GM13976 (cell line): ENCODE data around the gene NANOS3.

Source experiments
- DNase-seq: peaks from one replicate; pipeline ENCODE4 v3.0.0; 2012; ENCODE audit warnings: low spot score
- CTCF ChIP-seq: IDR thresholded peaks from 2 replicates; pipeline ENCODE4 v1.5.1; 2012; ENCODE audit warnings: borderline replicate concordance, mild to moderate bottlenecking; ENCODE audit not compliant: insufficient read depth; ENCODE audit errors: extremely low read depth, missing control alignments, control extremely low read depth
- in situ Hi-C: fragments of 300-500 bp; cut with MboI; formaldehyde crosslinking; loops from one replicate; pipeline ENCODE4 v1.12.0; 2022; ENCODE audit warnings: low sequenced_read_pairs, mixed read lengths, inconsistent platforms; ENCODE audit not compliant: unreplicated experiment

The NANOS3 gene

DNA sequence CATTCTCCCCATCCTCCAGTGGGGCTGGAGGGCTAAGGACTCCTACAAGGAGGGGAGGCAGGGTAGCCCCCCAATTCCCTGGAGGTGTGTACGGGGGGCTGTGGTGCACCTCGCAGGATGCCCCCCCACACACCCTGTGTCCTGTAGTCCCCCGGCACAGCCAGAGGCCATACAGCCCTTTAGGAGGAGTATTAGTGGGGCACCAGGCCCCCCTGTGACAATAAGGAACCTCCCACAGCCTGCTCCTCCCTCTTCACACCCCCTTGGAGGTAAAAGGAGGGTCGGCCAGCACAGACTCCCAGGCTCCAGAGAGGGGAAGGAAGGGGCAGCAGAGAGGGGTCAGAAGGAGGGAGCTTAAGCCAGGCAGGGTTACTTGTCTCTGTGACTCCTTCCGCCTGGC, at the start of gene NANOS3:
TSS of gene NANOS3 (plus strand) at position 301 of the 400 bp plus-strand sequence. CDS start 115 bp downstream, outside the sequence.
- no peak for TF ChIP-seq CTCF
- in situ Hi-C loops = no loop called here
- DNase-seq = no peak

- no peak for DNase-seq
- in situ Hi-C loops = no loop called here
- TF ChIP-seq CTCF = no peak
Observed at GRCh38 chr19:13827656-13828055, 49.3 kb upstream of the NANOS3 start.

DNA sequence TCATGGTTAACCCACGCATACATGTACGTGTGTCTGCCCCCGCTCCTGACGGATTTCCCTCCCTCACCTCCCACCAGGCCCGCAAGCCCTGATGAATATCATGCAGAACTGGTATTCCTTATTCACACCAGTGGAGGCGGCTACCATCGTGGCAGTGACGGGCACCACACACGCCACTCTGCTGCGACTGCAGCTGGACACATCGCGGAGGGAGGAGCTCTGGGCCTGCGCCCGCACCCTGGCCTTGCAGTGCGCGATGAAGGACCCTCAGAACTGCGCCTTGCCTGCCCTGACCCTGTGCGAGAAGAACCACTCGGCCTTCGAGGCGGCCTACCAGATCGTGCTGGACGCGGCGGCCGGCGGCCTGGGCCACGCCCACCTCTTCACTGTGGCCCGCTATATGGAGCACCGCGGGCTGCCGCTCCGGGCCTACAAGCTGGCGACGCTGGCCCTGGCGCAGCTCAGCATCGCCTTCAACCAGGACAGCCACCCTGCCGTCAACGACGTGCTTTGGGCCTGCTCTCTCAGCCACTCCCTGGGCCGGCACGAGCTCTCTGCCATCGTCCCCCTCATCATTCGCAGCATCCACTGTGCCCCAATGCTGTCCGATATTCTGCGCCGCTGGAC, 46.7 kb upstream of the NANOS3 start:
- no peak for TF ChIP-seq CTCF
- in situ Hi-C loops = no loop called here
- DNase-seq = no peak

- in situ Hi-C loops = no loop called here
- TF ChIP-seq CTCF = no peak
- DNase-seq = no peak
Observed at GRCh38 chr19:13830741-13831536, 46.0 kb upstream of the NANOS3 start.

DNA sequence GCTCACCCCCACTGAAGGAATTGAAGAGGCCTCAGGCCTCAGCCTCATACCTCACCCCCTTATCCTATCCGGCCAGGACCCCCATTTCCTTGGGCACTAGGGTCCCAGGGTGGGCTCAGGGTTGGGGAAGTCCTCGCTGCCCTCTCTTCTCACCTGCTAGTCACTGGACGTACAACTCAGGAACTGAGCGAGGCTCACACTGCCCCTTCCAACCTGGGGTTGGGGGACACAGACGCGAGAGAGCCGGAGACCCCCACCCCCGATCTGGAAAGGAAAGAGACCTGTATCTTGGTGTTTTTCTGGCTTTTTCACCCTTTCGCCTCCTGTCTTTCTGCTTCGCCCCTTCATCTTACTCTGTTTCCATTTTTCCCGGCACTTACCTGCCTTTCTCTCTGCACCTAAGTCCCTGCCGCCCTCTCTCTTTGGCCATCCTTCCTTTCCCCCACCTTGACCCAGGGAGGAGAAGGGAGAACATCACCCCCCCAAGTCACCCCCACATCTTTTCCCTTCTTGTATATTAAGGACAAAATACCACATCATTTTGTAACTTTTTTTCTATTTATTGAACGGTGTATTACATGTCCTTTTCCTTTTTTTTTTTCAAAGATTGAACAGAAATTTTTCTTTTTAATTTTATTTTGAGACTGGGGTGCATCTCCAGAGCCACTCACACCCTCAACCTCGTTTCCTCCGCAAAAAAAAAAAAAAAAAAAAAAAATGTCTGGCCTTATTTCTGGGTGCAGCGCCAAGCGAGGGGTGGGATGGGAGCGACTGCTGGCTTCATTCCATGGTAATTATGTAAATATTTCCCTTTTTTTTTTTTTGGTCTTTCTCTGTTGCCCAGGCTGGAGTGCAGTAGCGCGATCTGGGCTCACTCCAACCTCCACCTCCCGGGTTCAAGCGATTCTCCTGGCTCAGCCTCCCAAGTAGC, 45.1 kb upstream of the NANOS3 start:
- no peak for DNase-seq
- no peak for TF ChIP-seq CTCF
- in situ Hi-C loops = no loop called here
